Glomerular endothelial cell (primary cell): ENCODE measurements around the gene TOMM70. TPM values are rescaled to one million over a fixed set of nuclear protein-coding genes. Genes with fewer than 3 reads are reported as not detected.
A peak's percentile ranks its signal among the peaks of the same experiment; 100 is the strongest.
"Not testable (repeated sequence)": the region's sequence is repeated elsewhere in the genome, so short reads cannot be mapped to it uniquely, and the experiment has no call there.

Experiments
- DNase-seq: peaks from one replicate; pipeline ENCODE4 v3.0.0-alpha.2; 2011; ENCODE audit warnings: low read depth, low spot score; ENCODE audit errors: extremely low read depth
- total RNA-seq: library from RNA; depleted of rRNA; stranded (reverse); fragments of >200 nt; gene quantifications from 2 replicates; pipeline ENCODE4 v1.2.3, GENCODE V29; 2015

TOMM70 gene
- total RNA-seq, 1 donor from 2014 or later: 33.3 TPM

DNA sequence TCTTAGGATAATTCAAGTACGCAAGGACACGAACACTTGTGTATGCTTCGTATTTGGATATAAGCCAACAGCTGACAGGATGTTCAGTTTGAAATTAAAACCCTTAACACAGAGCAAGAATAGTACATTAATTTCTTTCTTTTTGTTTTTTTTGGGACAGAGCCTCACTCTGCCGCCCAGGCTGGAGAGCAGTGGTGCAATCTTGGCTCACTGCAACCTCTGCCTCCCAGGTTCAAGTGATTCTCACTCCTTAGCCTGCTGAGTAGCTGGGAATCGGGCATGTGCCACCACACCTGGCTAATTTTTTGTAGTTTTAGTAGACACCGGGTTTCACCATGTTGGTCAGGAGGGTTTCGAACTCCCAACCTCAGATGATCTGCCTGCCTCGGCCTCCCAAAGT lies 32.4 kb downstream of the TOMM70 start:
- DNase-seq: no peak

DNA sequence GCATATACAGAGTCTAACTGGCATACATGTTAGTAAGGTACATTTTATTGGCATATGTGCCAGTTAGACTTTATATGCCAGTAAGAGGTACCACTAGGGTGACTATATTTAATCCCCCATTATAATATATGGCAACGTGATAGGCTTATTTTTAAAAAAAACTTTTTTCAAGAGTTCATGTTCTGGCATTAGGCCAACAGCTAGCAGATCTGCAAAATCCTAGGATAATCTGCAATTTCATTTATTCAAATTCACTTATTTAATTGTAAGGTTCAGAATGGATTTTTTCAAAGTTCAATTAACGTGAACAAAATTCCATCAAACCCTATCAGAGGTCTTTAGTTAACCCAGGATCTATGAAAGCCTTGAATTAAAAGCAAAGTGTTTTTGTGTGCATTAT lies 34.5 kb downstream of the TOMM70 start:
- DNase-seq: no peak

DNA sequence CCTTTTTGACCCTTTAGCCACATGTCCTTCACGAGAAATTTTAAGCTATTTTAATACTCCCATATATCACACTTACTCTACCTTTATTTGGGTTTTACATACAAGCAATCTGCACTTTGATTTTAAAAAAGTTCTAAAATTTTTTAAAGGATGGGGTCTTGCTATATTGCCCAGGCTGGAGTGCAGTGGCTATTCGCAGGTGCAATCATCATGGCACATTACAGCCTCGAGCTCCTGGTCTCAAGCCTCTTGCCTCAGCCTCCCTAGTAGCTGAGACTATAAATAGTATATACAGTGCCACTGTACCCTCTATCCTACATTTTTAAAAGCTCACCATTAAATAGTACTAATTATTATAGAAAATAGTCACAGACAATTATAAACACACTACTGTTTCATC lies 36.5 kb downstream of the TOMM70 start:
- no peak for DNase-seq

DNA sequence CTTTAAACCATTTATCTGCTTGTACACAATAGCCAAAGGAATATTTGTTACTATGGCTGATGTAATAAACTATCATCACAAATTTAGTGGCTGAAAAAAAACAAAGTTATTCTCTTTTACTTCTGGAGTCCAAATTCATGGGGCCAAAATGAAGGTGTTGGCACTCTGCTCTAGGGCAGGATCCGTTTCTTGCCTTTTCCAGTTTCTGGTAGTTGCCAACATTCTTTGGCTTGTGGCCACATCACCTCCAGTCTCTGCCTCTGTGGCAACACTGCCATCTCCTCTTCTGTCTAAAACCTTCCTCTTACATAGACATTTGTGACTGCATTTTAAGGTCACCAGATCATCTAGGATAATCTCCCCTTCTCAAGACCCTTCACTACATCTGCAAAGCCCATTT lies 39.0 kb downstream of the TOMM70 start:
- no peak for DNase-seq

DNA sequence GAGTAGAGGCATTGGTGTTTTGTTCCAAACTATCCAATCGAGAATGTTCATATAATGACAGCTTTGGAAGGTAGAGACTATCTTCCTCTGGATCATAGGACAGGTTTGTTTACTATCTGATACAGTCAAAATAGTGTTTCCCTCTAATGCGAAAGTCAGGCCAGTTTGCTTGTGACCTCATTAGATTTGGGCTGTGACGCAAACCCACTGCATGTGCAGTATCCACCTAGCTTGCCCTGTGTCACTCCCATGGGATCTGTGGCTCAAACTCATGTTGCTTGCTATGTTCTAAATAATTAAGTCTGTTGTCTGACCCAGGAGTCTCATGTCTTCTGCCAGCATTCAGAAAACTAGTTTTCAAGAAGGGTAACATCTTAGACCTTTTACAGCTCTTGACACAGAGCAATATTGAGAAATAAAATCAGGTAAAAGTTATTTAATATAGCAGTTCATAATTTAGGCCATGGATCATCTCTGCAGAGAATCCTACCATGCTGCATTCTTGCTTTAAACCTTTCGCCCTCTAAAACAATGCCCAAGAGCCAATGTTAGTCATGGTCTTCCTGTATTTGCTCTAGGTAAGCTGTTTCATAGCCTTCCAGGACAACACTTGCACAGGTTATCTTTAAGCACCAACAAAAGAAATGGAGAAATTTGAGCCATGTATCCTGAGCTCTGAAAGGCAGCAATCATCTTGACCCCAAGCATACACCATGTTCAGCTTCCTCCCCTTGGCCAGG lies 40.0 kb downstream of the TOMM70 start:
- DNase-seq: no peak

DNA sequence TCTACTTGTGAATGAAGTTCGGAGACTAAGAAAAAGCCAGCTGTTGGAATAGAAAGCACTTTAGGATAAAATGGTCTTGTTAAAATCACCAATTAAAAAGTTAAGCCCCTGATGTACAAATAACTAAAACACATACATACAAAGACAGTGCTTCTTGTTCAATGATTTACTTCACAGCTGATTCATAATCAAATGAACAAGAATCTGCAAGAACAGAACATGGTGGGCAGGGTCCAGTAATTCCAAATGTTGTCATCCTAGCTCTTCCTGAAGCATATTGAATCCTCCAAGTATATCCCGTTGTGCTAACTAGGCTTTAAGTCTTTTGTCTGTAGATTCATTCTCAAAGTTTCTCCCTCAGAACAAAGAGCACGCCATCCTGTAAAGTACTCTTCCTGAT lies 41.9 kb downstream of the TOMM70 start:
- DNase-seq: no peak

DNA sequence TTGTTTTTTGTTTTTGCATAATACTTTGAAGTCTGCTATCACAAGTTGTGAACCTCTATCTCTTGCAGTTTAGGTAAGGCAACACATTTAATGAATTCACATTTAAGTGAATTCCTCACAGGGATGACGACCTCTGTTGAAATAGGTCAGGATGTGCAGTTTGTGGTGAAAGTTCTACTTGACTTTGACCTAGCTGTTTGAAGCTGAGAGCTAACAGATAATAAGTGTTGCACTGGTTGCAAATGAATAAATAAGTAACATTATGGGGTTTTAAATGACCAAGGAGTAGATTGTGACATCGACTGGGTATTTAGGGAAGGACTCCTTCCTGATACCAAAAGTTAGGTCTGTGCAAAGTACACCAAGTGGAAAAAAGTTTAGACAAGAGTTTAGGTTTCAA lies 42.5 kb downstream of the TOMM70 start:
- DNase-seq: no peak

DNA sequence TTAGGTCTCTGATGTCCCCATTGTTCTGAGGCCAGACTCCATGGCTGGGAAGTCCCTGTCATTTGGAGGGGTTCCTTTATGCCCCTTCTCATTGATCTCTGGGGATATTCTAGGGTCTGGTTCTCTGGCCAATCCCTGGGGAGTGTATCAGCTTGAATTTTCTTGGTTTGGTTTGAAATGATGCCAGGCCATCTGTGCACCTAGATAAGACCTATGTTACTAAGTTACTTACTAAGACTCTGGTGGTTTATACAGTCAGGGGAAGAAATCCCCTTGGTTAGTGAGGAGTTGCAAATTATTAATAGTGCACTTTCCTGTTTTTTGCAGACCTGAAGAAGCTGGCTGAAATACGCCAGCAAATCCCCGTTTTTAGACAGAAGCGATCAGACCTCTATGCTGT lies 46.0 kb downstream of the TOMM70 start:
- DNase-seq: no peak

DNA sequence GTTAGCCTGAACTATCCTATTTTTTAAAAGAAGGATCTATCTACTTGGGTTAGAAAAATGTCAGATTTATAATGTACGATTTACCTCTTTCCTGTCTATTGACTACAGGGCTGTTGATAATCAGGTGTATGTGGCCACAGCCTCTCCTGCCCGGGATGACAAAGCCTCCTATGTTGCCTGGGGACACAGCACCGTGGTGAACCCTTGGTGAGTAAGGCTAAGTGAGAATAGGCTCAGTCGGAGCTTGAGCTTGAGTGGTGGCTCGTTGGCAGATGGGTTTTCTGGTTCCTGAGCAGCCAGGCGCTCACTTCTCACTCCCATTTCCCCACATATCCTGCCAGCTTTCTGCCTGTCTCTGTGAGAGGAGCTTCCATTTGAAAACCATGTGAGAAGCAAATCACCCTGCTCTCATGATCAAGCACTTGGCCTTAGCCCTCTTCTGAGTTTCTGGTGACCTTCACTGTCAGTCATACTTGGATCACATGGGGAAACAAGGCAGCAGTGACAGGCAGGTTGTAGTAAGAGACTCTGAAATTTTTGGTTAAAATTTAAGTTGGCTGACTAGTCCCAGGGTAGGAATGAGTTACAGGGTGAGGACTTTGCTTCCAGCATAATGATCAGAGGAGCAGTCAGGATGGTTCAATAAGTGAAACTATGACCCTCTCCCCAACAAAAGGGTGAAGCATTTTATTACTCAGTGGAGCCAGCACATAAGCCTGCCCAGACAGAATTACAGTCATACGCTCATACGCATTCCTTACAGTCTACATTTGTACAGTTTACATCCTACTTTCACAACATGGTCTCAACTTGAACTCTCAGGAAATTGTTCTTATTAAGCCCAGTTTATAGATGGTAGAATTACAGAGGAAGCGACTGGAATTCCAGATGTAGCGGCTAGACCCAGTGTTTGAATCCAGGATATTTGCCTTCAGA lies 48.3 kb downstream of the TOMM70 start:
- DNase-seq: no peak

DNA sequence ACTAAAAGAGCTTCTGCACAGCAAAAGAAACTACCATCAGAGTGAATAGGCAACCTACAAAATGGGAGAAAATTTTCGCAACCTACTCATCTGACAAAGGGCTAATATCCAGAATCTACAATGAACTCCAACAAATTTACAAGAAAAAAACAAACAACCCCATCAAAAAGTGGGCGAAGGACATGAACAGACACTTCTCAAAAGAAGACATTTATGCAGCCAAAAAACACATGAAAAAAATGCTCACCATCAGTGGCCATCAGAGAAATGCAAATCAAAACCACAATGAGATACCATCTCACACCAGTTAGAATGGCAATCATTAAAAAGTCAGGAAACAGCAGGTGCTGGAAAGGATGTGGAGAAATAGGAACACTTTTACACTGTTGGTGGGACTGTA lies 49.1 kb downstream of the TOMM70 start:
- DNase-seq: not testable (repeated sequence)

DNA sequence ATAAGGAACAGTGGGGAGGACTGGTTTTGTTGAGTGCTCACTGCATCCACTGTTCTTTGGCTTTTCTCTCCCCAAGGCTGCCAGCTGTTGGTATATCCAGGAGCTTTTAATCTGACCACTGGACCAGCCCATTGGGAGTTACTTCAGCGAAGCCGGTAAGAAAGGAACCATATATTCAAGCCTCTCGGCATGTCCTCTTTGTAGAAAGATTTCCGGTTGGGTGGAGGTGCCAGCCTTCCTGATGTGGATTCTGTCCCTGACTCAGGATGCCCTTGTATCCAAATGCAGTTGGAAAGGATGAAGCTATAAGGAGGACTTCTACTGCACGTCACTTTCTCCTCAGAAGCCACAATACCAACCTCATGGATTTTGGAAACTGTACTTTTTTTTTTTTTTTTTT lies 52.2 kb downstream of the TOMM70 start:
- no peak for DNase-seq

DNA sequence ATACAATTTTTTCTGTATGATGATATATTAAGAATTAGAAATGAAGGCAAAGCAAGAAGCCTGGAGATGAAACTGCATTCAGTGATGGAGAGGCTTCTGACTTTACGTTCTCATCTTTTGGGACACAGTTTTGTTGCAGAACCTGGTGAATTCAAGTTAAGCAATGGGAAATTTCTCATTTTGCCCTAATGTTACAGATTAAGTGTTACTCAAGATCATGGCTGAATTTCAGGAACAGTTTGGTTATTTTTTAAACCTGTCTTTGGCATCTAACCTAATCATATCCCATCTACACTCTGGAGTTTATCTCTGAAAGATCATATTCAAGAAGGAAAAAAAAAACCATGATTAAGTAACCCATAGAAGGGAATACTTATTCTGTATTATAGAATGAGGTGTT lies 60.4 kb downstream of the TOMM70 start:
- DNase-seq: no peak

DNA sequence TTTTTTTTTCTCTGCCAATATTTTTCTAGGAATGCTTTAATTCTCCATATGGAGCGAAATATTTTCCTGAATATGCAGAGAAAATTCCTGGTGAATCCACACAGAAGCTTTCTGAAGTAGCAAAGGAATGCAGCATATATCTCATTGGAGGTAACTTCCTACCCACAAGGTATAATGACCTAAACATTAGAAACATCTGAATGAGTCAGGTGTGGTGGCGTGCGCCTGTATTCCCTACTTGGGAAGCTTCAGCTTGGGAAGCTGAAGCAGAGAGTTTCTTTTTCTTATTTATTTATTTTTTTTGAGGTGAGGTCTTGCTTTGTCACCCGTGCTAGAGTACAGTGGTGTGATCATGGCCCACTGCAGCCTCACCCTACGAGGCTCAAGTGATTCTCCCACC lies 61.1 kb downstream of the TOMM70 start:
- DNase-seq: no peak

DNA sequence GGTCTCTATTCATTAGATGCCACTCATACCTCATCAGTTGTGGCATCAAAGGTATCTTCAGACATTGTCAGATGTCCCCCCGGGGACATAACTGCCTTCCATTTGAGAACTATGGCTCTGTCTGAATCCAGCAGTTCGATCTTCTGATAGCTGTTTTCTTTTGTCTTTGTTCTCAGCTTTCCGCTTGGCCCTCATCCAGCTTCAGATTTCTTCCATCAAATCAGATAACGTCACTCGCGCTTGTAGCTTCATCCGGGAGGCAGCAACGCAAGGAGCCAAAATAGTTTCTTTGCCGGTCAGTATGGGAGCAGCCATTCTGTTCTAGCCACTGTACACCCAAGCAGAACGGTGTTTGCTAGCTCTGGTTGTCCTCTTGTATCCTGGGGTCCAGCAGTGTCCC lies 62.0 kb downstream of the TOMM70 start:
- no peak for DNase-seq

DNA sequence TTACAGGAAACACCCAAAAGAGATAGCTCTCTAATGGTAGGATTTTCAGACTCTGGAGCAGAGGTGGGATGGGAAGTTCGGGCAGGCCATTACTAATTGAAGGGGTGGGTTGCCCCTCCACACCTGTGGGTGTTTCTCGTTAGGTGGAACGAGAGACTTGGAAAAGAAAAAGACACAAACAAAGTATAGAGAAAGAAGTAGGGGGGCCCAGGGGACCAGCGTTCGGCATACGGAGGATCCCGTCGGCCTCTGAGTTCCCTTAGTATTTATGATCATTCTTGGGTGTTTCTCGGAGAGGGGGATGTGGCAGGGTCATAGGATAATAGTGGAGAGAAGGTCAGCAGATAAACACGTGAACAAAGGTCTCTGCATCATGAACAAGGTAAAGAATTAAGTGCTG lies 64.7 kb downstream of the TOMM70 start:
- DNase-seq: not testable (repeated sequence)

DNA sequence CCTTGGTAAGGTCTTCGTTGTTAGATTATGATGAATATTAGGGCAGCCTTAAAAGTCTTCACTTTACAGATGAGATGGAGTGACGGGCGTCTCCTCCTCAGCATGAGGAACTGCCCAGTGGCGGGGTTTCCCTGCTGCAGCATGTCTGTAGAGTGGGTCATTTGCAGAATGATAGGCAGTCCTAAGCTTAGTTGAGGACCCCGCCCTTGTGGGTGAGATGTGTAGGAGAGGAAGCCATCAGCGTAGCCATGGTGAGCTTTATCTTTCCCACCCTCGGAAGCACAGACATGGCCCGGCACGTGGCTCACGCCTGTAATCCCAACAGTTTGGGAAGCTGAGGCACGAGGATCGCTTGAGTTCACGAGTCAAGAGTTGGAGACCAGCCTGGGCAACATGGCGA lies 65.5 kb downstream of the TOMM70 start:
- DNase-seq: no peak

DNA sequence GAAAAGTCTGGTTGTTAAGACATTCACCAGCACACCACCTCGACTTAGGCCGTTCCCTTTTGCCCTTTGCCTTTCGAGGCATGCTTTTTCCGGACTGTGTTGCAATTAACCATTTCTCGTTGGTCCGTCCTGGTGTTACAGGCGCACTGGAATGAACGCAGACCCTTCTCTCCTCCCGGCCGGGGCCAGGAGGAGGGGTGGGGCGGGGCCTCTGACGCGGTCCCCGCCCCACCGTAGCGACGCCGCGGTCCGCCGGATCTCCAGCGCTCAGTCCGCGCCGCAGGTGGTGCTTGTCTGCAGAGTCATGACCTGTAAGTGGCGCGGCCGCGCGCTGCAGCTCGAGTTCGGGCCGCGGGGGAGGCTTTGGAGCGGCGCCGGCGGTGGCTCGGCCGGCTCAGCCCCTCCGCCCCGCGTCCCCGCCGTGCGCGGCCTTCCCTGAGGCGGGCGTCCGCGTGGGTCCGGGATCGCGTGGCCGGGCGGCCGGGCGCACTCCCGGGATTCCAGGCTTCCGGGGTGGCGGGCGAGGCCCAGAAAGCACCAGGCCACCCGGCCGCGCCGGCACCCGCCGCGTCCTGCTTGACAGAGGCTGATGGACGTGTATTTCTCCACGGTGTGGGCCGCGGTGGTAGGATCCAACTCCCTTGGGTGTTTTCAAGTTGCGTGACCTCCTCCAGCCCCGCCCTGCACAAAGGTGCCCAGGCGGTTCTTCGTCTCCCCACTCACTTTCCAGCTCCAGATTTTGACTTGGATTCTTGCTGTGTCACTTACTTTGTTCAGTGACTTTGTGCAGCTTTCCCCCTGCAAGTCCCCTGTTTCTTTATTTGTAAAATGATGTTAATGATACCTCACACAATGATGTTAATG lies 66.2 kb downstream of the TOMM70 start, which contains the start of gene NIT2:
TSS of gene NIT2 (plus strand) at position 270 of the 864 bp plus-strand sequence. CDS start at position 305, 35 bp downstream.
- DNase-seq: peak; percentile 2

DNA sequence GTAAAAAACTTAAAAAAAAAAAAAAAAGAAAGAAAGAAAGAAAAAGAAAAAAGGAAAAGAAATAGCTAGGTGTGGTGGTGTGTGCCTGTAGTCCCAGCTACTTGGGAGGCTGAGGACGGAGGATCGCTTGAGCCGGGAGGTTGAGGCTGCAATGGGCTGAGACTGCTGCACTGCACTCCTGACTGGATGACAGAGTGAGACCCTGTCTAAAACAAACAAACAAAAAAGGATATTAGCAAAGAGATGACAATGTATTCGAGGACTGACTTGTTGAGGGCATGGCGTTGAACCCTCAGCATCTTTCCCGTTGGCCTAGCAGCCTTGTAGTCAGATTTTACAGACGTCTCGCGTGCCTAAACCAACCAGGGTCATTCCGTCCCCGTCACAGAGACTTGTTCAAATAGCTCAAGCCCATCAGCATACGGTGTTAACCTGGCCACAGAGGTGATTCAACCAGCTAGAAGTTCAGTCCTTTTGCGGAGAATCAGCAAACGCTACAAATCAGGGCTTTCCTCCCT lies 66.9 kb downstream of the TOMM70 start:
- peak; percentile 10 for DNase-seq

DNA sequence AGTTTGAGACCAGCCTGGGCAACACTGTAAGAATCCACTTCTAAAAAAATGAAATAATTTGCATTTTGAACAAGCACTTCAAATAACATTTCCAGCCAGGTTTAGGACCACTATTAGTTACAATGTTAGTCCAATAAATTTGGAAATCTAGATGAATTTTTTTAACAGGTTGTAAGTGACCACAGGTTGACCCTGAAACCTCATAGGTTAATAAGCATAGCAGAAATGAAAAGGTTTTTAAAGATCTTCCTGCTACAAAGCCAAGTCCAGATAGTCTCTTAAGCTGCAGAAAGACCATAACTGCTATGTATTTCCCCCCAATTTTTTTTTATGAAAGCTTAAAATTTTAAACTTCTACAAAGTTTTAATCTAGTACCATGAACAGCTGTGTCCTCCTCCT lies 67.8 kb downstream of the TOMM70 start:
- no peak for DNase-seq

DNA sequence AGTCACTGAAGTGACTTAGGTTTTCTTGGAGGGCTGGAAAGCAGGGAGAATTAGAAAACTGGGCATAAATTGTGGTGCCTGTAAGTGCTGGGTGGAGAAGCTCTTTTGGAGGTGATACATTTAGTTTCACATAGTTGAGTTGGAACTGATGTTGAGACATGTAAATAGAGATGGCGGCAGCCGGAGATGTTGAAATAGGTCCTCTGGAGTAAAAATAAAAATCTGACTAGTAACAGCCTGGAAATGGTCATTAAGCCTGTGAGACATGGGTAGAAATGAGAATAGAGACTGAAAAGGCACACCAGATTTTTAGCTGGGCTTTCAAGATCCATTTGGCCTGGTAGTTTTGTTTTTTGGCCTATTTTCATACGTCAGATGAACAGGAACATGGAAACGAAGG lies 69.2 kb downstream of the TOMM70 start:
- no peak for DNase-seq

DNA sequence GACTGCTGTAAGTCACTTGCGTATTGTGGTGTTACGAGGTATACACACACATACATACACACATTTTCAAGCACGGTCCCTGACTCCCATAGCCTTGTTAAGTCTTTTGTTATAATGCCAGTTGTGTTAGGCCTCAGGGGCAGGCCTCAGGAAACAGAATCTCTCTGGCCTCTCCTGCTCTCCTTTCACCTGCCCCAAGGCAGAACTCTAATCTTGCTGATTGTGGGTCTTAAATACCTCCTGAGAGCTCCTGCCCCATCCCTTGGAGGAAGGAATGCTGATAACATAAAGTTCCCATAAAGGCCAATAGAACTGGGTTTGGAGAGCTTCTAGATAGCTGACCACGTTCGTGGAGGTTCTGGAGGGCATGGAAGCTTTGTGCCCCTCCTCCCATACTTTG lies 70.2 kb downstream of the TOMM70 start:
- no peak for DNase-seq
